ENCODE measurements around the gene TAF13.
A peak's percentile ranks its signal among the peaks of the same experiment; 100 is the strongest.
"Not testable (repeated sequence)": the region's sequence is repeated elsewhere in the genome, so short reads cannot be mapped to it uniquely, and the experiment has no call there.

Gene TAF13

GRCh38 chr1:109091839-109092193 is 16.0 kb upstream of the TAF13 start:
- DNase-seq (ENCODE audit: low read depth in 3 of 3) = no peak

DNA sequence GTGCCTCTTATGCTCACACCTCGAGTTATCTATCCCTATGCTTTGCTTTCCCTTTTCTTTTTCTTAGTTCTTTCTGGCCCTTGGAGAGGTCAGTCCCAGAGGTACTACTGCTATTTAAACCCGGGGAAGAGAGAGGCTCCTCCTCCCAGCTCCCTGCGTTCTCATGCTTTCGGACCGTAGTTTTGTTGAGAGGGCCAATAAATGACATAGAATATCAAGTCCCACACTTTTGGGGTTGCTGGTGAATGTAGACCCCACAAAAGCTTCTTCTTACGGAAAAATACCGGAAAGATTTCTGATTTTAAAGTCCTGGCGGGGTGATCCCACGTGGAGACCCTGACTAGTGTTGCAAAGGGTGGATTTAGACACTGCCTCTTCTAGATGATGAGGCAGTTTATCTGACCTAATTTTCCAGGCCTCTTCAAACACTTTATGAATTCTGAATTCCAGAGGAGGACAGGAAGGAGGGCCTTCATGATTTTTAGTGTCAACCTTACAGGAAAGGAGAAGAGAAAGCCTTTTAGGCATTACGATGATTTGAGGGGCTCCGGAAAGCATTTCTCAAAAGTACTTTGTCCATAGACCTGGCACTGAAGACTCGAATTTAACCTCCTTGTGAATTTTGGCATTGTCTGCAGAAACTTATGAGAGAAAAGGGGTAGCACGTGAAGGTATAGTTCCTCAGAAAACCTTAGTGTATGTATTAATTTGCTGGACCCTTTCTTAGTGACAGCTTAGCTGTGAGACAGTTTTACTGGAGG is 15.5 kb upstream of the TAF13 start:
- no peak for DNase-seq (ENCODE audit: low read depth in 3 of 3)

DNA sequence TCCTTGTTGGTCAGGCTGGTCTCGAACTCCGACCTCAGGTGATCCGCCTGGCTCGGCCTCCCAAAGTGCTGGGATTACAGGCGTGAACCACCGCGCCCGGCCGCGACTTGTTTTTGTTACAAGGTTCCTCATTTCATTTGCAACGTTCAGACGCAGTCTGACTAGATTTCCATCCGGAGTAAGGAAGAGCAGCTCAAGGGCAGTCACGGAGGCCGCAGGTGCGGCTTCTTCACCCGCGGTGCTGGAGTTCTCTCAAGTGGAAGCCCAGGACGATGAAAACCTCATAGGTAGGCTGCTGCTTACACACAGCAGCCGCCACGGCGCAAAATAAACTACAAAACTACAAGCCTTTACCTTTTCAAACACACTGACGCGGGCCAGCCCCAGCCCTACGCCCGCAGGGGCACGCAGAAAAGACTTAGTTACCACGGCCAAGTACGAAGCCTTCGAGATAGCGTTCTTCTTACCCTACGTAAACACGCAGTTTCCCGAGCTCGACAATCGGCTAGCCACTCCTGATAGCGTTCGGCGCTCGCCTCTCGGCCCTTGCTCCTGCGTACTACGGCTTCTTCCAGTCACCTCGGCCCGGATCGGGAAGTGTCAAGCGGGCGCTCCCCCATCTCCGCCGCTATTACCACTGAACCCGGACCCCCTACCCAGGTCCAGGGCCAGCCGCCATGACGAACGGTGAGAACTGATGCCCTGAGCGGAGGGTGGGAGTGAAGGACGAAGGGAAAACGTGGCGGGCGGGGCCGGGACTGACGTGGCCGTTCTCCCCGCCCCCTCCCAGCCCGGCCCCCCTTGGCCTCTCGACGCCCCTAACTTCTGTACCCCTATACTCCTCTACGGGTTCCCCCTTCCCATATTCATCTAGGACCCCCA is 14.6 kb upstream of the TAF13 start, which contains the start of gene TMEM167B:
TMEM167B (plus strand) TSS at position 569 of the 882 bp plus-strand sequence; CDS start at position 678, 109 bp downstream.
- DNase-seq (ENCODE audit: low read depth in 3 of 3) = peak; percentile 73 to 87 (median 82)

DNA sequence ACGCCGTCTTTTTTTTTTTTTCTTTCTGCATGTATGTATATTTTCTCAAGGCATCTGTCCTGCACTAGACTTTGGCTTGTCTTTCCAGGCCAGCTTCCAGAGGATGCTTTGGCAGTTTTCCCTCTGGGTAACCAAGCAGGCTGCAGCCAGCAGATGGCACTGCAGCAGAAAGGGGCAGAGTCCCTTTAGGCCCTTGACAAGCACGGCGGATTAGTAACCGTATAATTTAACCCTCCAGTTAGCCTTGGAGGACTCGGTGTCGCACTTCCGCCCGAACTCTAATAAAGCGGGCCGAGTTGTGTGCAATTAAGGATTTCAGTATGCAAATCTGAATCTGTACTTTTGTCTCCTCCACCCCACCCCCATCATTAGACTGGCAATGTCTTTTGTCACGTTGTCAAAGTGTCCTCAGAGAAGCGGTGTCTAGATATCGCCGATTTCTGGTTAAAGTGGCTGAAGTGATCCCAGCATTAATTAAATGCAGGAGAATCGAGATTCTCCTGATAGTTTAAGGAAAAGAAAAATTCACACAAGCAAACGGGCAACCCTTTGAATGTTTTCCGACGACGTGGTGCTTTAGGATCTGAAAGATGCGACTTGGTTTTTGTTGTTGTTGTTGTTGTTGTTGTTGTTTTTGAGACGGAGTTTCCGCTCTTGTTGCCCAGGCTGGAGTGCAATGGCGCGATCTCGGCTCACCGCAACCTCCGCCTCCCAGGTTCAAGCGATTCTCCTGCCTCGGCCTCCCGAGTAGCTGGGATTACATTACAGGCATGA is 13.6 kb upstream of the TAF13 start:
- DNase-seq (ENCODE audit: low read depth in 3 of 3) = peak in 1 of 3 donors; percentile 56

DNA sequence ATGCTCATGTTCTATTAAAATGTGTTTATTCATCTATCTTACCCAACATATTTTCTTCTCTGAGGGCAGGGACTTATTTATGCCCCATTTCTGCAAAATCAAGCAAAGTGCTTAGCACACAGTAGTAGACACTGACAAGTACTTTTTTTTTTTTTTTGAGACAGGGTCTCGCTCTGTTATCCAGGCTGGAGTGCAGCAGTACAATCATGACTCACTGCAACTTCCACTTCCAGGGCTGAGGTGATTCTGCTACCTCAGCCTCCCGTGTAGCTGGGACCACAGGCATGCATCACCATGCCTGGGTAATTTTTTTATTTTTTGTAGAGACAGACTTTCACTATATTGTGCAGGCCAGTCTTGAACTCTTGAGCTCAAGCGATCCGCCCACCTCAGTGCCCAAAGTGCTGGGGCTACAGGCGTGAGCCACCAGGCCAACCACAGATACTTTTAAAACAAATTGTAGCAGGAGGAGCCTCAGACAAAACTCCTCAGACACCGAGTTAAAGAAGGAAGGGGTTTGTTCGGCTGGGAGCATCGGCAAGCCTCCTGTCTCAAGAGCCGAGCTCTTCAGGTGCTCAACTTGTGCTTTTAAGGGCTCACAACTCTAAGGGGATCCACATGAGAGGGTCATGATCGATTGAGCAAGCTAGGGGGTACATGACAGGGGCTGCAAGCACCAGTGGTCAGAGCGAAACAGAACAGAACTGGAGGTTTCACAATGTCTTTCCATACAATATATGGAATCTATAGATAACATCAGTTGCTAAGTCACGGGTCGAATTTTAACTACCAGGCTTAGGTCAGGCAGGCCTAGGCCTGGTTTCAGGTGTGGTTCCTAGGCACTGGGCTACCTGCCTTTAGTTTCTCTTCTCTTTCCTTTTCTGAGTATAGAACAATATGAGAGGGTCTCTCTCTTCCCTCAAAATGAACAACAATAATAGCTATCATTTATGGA is 9.0 kb upstream of the TAF13 start:
- no peak for DNase-seq (ENCODE audit: low read depth in 3 of 3)

DNA sequence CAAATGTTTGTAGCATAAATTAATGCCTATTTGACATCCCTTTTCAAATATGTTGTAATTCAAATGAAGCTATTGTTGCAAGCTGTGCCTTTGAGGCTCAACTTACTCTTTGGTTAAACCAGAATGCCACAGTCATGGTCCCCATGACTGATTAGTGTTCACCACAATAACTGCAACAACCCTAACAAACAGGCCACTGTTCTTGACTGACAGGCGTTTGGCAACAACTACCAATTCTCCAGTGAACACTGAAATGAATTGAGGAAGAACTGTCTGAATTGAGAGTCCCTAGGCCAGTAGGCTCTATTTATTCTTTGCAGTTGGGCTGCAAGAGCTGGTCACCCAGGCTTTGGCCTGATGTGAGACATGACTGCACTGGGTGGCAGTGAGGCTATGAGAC is 8.1 kb upstream of the TAF13 start:
- no peak for DNase-seq (ENCODE audit: low read depth in 3 of 3)

DNA sequence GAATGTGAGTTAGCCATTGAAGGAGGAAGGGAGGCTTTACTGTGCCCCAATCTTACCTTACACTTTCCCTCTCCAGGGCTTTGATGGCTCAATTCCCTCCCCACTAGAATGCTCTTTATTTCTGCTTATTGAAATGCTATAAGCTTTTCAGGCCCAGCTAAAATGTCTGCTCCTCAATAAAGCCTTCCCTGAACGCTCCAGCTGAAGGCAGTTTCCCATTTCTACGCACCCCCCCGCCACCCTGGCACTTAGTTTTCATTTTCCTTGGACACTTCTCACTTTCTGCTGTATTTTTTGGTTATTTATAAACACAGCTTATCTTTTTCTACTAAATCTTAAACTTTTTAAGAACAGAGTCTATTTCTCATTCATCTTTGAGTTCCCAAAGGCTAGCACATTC is 7.7 kb upstream of the TAF13 start:
- DNase-seq (ENCODE audit: low read depth in 3 of 3) = no peak

- DNase-seq (ENCODE audit: low read depth in 3 of 3) = no peak
Measured at GRCh38 chr1:109080441-109081082, 4.8 kb upstream of the TAF13 start.

DNA sequence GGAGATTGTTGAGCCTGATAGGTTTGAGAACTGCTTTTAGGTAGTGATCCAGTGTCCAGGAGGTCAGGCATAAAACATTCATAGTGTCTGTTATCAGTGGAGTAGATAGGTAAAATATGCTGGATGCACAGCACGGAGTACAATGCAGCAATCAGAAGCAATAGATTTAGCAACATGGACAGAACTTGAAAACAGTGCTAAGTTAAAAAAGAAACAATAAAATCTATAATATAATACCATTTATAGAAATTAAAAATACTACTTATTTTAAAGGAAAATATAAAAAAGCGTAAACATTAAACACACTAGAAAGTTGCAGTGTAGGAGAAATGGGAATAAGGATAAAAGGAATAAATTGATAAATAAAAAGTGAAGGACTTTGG is 3.4 kb upstream of the TAF13 start:
- no peak for DNase-seq (ENCODE audit: low read depth in 3 of 3)

DNA sequence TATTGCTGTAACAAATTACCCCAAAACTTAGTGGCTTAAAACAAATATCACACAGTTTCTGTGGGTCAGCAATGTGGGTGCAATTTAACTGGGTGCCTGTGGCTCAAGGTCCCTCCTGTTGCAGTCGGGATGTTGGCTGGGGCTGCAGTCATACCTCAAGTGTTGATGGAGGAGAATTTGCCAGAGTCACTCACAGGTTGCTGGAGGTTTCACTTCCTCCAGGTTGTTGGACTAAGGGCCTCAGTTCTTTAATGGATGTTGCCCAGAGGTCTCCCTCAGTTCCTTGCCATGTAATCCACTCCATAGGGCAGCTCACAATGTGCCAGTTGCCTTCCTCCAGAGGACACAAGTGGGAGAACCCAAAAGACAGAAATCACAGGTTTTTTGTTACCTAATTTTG is 2.5 kb upstream of the TAF13 start:
- DNase-seq (ENCODE audit: low read depth in 3 of 3) = no peak

- DNase-seq (ENCODE audit: low read depth in 3 of 3) = no peak
Measured at GRCh38 chr1:109069294-109069693, 6.5 kb downstream of the TAF13 start.

GRCh38 chr1:109067883-109068282 is 7.9 kb downstream of the TAF13 start:
- DNase-seq (ENCODE audit: low read depth in 3 of 3) = no peak

DNA sequence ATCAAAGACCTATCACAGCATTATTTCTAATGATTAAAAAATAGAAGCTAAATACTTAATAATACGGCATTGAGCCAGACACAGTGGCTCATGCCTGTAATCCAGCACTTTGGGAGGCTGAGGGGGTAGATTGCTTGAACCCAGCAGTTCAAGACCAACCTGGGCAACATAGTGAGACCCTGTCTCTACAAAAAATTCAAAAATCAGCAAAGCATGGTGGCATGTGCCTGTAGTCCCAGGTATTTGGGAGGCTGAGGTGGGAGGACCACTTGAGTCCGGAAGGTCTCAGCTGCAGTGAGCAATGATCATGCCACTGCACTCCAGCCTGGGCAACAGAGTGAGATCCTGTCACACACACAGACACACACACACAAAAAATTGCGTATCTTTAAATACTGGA is 10.7 kb downstream of the TAF13 start:
- no peak for DNase-seq (ENCODE audit: low read depth in 3 of 3)

DNA sequence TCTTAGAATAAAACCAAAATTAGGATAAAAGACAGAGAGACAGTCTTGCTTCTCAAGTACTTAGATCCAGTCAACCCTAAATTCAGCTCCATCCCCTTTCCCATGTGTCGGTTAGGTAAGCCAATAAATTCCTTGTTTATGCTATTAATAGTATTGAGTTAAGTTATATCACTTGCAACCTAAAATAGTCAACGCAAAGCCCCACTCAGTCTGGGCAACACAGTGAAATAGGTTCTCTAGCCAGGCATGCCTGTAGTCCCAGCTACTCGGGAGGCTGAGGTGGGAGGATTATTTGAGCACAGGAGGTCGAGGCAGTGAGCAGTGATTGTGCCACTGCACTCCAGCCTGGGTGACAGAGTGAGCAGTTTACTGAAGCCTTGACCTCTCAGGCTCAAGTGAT is 14.6 kb downstream of the TAF13 start:
- DNase-seq (ENCODE audit: low read depth in 3 of 3) = no peak

DNA sequence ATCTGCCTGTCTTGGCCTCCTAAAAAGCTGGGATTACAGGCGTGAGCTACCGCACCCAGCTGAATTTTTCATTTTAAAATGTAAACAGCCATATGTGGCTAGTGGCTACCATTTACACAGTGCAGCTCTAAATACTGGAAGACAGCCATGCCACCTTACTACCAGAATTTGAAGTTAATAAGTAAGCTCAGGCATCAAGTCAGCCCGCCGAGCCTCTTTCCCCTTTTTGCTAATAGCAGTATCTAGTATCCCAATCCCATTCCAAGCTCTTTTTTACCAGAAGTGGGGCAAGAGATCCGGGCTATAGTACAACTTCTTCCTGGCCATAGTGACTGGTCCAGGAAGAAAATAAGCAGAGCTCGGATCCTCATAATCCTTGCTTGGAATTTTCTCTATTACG is 15.1 kb downstream of the TAF13 start:
- no peak for DNase-seq (ENCODE audit: low read depth in 3 of 3)

GRCh38 chr1:109059026-109059425 is 16.8 kb downstream of the TAF13 start:
- DNase-seq (ENCODE audit: low read depth in 3 of 3) = no peak

DNA sequence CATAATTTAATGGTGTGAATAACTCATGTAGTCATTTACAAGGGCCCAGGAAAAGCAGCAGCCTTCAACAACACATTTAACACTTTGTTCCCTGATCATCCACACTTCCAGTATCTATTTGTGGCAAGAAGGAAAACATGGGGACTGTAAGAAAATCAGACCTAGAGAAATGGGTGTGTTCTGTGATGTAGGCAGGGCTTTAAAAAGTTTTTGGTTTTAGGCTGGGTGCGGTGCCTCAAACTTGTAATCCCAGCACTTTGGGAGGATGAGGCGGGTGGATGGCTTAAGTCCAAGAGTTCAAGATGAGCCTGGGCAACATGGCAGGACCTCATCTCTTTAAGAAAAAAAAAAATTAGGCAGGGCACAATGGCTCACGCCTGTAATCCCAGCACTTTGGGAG is 19.7 kb downstream of the TAF13 start:
- no peak for DNase-seq (ENCODE audit: low read depth in 3 of 3)

GRCh38 chr1:109052145-109052544 is 23.7 kb downstream of the TAF13 start:
- DNase-seq (ENCODE audit: low read depth in 3 of 3) = not testable (repeated sequence)

GRCh38 chr1:109050228-109050995 is 25.4 kb downstream of the TAF13 start:
- DNase-seq (ENCODE audit: low read depth in 3 of 3) = no peak

DNA sequence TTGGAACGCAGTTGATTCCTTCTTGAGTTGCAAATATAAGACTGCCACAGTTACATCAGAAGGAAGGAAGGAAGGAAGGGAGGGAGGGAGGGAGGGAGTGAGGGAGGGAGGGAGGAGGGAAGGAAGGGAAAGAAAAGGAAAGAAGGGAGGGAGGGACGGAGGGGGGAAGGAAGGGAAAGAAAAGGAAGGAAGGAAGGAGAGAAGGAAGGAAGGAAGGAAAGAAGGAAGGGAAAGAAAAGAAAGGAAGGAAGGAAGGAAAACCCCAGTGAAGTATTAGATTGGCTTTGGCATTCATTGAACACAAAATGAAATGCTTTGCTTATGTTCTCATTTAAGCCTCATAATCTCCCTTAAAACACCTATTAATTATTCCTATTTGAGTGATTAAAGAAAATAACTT is 27.5 kb downstream of the TAF13 start:
- no peak for DNase-seq (ENCODE audit: low read depth in 3 of 3)

Data from stimulated activated CD4-positive, alpha-beta T cell treated with anti-CD3 and anti-CD28 coated beads, TNF-alpha, amount 100 ng/mL, for 48 hours (primary cell).